SK-N-DZ (cell line): Measurements from ENCODE around the gene EPS8L2.

Experiments
- DNase-seq: peaks from one replicate; pipeline ENCODE4 v3.0.0-alpha.2; 2015; ENCODE audit warnings: low spot score

Gene EPS8L2

GRCh38 chr11:703506-703905 lies 2.5 kb upstream of the EPS8L2 start:
- DNase-seq: no peak

- no peak for DNase-seq
These were observed 1.8 kb upstream of the EPS8L2 start for GRCh38 chr11:704228-704674.

- no peak for DNase-seq
These were observed 1.0 kb upstream of the EPS8L2 start for GRCh38 chr11:704781-705645.

- DNase-seq: no peak
These were observed 467 bp downstream of the EPS8L2 start for GRCh38 chr11:706439-706956.

GRCh38 chr11:706957-707816 lies 1.2 kb downstream of the EPS8L2 start:
- DNase-seq: no peak

- DNase-seq: no peak
These were observed 1.9 kb downstream of the EPS8L2 start for GRCh38 chr11:707817-708420.

- no peak for DNase-seq
These were observed 2.5 kb downstream of the EPS8L2 start for GRCh38 chr11:708511-708910.

GRCh38 chr11:709109-709997 lies 3.3 kb downstream of the EPS8L2 start:
- no peak for DNase-seq

- no peak for DNase-seq
These were observed 8.4 kb downstream of the EPS8L2 start for GRCh38 chr11:714436-714835.

- DNase-seq: no peak
These were observed 13.4 kb downstream of the EPS8L2 start for GRCh38 chr11:719214-720016.

GRCh38 chr11:720017-720641 lies 14.1 kb downstream of the EPS8L2 start:
- DNase-seq: no peak

GRCh38 chr11:720642-721246 lies 14.7 kb downstream of the EPS8L2 start:
- DNase-seq: peak; percentile 48

- no peak for DNase-seq
These were observed 15.3 kb downstream of the EPS8L2 start for GRCh38 chr11:721247-721740.

GRCh38 chr11:721741-722345 lies 15.8 kb downstream of the EPS8L2 start:
- DNase-seq: no peak

- no peak for DNase-seq
These were observed 16.3 kb downstream of the EPS8L2 start for GRCh38 chr11:722346-722811.

GRCh38 chr11:723120-723883 lies 17.3 kb downstream of the EPS8L2 start:
- DNase-seq: peak; percentile 66

- DNase-seq: no peak
These were observed 18.2 kb downstream of the EPS8L2 start for GRCh38 chr11:724049-724777.
